Iris pigment epithelial cell (primary cell): Measurements from ENCODE around the gene TOGARAM1.

Source experiments
- DNase-seq: peaks from one replicate; pipeline ENCODE4 v3.0.0-alpha.2; 2011; ENCODE audit warnings: low read depth

Gene TOGARAM1, protein sequence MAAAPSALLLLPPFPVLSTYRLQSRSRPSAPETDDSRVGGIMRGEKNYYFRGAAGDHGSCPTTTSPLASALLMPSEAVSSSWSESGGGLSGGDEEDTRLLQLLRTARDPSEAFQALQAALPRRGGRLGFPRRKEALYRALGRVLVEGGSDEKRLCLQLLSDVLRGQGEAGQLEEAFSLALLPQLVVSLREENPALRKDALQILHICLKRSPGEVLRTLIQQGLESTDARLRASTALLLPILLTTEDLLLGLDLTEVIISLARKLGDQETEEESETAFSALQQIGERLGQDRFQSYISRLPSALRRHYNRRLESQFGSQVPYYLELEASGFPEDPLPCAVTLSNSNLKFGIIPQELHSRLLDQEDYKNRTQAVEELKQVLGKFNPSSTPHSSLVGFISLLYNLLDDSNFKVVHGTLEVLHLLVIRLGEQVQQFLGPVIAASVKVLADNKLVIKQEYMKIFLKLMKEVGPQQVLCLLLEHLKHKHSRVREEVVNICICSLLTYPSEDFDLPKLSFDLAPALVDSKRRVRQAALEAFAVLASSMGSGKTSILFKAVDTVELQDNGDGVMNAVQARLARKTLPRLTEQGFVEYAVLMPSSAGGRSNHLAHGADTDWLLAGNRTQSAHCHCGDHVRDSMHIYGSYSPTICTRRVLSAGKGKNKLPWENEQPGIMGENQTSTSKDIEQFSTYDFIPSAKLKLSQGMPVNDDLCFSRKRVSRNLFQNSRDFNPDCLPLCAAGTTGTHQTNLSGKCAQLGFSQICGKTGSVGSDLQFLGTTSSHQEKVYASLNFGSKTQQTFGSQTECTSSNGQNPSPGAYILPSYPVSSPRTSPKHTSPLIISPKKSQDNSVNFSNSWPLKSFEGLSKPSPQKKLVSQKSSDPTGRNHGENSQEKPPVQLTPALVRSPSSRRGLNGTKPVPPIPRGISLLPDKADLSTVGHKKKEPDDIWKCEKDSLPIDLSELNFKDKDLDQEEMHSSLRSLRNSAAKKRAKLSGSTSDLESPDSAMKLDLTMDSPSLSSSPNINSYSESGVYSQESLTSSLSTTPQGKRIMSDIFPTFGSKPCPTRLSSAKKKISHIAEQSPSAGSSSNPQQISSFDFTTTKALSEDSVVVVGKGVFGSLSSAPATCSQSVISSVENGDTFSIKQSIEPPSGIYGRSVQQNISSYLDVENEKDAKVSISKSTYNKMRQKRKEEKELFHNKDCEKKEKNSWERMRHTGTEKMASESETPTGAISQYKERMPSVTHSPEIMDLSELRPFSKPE (N-terminal part only)

DNA sequence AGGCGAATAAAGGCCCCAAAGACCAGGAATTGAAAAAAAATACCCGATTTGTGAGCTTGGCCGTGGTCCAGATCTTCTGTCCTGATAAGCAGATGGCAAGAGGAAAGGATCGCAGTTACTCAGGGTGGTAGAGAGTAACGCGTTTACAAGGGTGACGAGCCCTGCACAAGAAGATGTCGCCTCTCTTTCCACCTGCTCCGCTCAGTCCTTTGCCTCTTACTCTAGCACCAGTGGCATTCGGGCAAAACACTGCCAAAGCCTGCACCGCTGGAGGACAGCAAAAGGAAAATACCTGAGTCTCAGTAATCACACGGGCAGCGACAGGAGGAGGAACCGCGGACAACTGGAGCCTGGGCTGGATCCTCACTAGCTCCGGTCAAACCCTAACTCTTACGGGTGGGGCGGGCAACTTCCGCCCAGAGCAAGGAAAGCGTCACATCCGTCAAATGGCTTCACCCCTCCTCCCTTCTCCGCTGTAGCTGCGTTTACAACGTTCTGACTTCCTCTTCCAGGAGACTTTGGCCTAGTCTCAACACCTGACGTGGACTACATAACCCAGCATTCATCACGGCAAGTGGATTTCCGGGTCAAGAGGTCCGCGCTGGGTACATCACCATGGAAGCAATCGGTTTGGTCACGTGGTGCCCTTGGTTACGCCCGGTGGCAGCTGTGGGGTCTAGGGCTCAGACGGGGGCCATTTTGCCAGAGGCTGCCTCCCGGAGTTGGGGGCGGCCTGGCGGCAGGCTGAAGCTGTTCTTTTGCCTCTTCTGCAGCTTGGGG is at the start of gene TOGARAM1, which contains the start of gene KLHL28:
Gene TOGARAM1 (plus strand): TSS at position 637 of the 780 bp plus-strand sequence. CDS start 232 bp downstream, outside the sequence.
Gene KLHL28 (minus strand): TSS at position 394 of the 780 bp plus-strand sequence. CDS start 16,019 bp downstream, outside the sequence.
- peak; percentile 100 for DNase-seq

DNA sequence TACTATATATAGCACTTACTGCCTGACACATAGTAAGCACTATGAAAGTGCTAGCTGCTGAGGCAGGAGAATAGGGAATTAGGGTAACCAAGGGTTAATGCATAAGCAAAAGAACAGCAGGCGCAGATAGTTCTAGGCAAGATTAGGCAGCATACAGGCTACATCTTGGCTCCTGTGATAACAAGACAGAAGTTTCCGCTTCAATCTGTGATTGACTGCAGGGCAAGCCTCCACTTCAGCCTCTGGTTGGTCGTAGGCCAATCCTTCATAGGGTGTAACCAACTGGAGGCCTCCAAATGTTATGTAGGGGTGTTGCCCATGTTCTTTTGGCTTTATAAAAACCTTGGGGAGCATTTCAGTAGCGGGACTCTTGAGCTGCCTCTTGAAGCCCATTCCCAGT is 47.1 kb upstream of the TOGARAM1 start:
- peak; percentile 41 for DNase-seq

DNA sequence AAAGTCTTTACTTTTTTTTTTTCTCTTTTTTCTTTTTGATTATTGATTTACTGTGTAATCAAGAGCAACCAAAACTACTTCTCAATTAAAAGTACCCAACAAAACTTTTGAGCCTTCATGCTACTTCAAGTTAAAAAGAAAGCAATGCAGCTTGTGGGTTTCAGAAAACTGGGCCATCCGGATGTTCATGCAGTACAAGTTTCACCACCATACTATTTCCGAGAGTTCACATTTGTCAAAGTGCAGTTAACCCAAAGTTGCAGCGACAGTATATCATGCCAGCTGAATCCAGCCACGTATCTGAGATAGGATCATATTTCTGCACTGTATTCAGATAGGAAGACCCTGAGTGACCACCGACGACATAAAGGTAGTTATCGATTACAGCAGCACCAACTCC is 33.2 kb upstream of the TOGARAM1 start:
- DNase-seq, result no peak

DNA sequence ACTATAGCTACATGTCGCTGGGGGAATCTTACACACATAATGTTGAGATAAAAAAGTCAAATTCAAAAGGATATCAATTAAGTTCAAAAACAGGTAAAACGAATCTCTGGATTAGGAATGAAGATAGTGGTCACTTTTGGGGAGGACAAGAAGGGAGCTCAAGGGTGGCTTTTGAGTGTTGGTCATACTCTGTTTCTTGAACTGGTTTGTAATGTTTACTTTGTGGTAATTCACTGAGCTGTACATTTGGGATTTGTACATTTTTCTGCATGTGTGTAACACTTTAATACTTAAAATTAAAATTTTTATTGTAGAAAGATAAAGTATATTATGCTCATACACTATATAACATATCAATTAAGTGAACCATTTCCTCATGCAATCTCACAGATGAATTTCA is 26.8 kb upstream of the TOGARAM1 start:
- DNase-seq, result peak; percentile 6

DNA sequence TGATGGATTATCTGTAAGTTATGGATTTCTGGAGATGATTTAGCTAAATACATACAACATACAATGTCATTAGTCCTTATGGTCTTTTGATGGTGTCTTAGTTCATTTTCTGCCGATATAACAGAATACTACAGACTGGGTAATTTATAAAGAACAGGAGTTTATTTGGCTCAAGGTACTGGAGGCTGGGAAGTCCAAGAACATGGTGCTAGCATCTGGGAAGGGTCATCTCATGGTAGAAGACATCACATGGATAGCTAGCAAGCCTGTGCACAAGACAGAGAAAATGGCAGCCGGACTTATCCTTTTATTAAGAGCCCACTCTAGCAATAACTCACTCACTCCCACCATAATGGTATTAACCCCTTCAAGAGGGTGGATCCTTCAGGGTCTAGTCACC is 24.4 kb upstream of the TOGARAM1 start:
- no peak for DNase-seq

DNA sequence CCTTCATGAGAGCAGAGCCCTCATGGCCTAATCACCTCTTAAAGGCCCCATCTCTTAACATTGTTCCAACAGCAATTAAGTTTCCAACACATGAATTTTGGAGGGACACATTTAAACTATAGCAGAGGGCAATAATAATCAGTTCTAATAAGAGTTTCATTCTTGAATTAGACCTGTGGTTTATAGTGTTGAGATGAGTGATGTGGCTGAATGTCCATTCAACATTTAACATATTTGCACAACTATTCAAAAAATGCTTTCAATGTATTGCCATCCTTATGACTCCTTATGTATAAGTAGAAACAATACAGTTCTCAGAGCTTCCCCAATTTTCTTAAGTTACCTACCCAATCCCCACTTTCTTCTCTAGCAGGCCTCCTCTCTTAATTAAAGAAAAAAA is 21.8 kb upstream of the TOGARAM1 start:
- no peak for DNase-seq

DNA sequence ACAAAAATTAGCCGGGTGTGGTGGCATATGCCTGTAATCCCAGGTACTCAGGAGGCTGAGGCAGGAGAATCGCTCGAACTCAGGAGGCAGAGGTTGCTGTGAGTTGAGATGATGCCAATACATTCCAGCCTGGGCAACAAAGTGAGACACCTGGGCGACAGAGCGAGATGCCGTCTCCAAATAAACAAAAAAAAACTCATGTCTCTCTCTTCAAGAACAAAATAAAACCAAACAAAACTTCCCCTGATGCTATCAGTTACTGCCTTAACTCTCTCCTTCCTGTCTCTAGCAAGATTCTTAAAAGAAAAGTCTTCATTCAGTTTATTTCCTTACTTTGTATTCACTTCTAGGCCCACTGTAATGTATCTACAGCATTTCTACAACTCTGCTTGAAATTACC is 21.0 kb upstream of the TOGARAM1 start:
- DNase-seq, result no peak

DNA sequence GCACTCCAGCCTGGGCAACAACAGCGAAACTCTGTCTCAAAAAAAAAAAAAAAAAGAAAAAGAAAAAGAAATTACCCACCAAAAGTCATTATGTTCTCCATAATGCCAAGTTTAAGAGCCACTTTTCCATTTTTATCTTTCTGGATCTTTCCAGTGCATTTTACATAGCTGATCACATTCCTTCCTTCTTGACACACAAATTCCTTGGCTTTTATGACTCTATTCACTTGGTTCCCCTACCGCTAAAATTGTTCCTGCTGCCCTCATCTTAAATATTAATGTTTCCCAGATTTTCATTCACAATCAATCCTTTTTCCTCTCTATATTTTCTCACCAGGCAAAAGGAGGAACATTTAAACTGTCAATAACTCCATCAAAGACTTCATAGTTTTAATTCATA is 20.4 kb upstream of the TOGARAM1 start:
- DNase-seq, result no peak

DNA sequence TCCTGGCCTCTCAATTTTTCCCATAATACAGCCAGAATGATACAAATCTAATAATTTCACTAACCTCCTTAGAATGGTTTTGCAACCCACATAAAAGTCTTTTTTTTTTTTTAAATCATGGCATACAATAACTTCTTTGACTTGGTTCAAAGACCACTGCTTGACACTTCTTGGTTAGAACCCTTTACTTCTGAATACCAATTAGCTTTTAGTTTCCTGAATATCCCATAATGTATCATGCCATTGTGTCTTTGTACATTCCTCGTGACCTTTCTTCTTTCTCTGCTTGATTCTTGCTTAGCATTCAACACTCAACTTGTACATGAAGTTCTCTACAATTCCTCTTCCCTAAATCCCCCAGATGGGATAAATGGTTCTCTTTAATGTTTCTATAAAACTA is 19.6 kb upstream of the TOGARAM1 start:
- no peak for DNase-seq

DNA sequence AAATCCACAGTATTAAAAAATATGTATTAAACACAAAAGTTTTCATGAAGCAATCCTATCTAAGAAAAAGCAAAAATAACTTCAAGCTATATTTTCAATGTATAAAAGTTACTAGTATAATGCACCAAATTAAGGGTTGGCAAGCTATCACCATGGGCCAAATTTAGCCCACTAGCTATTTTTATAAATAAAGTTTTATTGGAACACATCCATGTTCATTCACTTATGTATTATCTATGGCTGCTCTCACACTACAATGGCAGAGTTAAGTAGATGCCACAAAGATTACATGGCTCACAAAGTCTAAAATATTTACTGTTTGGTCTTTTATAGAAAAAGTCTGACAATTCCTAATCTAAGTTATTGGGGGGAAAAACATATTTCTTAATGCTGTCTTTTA is 17.9 kb upstream of the TOGARAM1 start:
- DNase-seq, result no peak

DNA sequence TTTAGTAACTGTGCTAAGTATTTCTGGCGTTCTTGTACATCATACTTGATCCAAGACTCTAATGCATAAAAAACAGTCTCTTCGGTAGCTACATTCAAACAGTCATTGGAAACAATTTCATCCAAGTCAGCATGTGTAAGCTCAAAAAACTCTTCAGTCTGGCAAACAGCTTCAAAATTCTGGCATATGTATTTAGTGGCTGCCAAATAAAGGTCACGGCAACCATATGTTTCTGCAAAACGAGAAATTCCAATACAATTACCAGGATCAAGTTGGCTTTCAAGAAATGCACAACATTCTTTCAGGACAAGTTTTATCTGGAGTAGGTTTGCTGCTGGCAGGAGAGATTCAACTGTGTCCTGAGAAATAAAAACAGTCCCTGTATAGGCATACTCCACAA is 16.7 kb upstream of the TOGARAM1 start:
- DNase-seq, result peak; percentile 88

DNA sequence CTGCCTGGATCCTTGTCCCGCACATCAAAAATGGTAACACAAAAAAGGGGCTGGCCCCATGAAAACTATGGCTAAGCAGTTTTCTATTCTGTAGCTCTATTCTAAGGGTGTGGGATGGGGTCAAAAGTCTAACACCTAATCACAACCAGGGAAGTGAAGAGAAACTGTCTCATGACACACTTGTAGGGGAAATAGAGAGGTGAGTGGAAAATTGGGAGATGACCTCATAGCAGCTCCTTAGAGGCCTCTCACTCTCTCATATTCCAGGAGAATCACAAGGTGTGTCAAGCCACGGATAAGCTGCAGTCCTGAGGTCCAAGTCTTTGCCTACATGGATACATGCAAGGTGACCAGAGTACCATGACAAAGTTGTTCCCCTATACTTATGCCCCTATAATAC is 10.9 kb upstream of the TOGARAM1 start:
- no peak for DNase-seq

DNA sequence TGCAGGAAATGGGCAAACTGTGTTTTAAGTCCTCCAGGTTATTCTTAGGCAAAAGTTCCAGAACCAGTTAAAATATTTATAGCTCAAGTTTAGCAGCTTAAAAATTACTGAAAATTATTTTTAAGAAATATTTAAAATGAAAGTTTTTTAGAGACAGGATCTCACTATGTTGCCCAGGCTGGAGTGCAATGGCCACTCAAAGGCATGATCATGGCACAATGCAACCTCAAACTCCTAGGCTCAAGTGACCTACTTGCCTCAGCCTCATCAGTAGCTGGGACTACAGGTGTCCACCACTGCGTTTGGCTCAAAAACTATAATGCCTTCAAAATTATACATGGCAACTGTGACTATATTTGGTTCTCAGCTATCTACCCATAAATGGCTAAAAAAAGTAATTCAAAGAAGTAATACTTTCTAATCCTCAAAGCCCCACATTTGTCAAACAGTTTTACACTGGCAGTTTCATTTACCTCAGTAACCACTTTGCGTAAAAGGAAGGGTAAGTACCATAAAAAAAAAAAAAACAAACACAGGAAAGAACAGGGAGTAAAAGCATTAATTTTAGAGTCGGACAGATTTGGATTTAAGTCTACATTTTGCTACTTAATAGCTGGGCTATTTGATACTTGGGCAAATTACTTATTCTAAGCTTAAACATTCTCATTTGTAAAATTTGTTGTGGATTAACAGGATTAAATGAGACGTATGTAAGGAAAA is 9.4 kb upstream of the TOGARAM1 start:
- DNase-seq, result no peak

DNA sequence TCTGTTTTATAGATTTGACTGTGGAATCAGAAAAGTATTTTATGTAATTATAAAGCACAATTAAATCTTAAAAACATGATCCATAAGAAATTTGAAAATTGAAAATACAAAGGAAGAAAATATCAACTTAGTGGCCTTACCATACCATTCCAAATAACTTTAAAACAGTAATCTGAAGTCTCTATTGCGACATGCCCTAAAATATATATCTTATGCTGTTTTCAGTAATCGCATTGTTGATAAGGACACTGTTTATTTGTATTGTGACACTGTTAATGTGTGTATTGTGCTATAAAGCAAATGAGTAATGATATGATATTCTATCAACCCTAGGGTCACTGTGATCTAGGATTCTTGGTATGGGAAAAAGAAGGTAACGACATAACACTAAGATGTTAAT is 7.2 kb upstream of the TOGARAM1 start:
- no peak for DNase-seq

DNA sequence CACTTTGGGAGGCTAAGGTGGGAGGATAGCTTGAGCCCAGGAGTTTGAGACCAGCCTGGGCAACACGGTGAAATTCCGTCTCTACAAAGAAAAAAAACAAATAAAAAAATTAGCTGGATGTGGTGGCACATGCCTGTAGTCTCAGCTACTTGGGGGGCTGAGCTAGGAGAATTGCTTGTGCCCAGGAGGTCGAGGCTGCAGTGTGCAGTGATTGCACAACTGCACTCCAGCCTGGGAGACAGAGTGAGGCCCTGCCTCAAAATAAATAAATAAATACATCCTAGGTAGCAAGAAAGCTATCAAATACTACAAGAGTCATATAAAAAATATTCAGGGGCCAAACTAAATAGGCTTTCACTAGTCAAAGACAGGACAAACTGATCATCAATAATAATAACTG is 6.5 kb upstream of the TOGARAM1 start:
- DNase-seq, result peak; percentile 6

DNA sequence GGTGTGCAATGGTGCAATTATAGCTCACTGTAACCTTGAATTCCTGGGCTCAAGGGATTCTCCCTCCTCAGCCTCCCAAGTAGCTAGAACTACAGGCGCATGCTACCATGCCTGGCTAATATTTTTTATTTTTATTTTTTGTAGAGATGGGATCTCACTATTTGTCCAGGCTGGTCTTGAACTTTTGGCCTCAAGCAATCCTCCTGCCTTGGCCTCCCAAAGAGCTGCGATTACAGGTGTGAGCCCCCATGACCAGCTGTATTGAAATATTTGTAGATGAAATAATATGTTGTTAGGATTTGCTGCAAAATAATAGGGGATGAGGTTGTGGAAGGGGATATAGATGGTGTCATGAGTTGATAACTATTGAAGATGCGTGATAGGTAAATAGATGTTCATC is 5.1 kb upstream of the TOGARAM1 start:
- no peak for DNase-seq

DNA sequence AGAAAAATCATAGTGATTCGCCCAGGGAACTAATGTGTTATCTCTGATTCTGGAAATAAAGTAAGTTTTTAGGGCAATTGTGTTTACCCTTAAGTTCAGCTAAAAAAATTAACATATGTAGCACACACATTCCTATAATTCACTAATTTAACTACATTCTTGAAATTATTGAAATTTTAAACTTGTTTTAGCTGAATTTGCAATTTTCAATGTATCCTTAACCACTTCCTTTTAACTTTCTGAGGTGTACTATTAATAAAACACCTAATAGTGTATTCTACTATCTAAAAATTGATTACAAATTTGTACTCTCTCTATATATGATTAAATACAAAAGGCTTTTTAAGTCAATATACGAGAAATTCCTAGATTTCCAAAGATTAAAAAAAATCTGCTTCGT is 2.5 kb upstream of the TOGARAM1 start:
- no peak for DNase-seq

DNA sequence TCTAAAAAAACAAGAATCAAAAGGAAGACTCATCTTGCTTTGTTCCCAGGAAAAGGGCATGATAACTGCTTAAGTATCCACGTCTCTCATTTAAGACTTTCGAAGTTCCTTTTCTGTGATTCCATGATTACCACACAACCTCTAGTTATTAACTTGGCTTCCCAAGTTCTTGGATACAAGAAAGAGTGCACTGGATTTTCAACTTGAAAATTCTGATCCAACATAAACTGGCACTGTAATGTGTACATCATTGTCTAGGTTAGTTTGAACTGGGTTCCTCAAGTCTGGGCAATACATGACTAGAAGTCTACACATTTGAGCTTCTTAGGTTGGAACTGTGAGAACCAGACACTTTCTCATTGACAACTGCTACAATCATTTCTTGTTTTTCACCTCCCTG is 1.8 kb upstream of the TOGARAM1 start:
- DNase-seq, result peak; percentile 39

DNA sequence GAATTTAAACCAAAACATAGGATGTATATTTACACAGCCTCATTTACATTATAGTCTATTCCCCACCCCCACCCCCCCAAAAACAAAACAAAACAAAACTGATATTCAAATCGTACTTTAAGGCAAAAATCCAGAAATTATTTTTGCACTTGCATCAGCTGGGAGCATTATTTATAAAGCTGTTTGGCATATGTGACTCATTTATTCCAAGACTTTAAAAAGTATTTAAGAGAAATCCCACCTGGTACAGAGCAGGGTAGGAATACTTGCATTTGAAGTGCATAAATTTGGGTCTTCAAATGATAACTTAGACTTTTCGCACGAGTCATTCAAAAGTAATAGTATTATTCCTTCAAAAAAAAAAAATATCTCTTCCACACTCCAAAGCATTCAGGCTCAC is 1.3 kb upstream of the TOGARAM1 start:
- DNase-seq, result peak; percentile 20

DNA sequence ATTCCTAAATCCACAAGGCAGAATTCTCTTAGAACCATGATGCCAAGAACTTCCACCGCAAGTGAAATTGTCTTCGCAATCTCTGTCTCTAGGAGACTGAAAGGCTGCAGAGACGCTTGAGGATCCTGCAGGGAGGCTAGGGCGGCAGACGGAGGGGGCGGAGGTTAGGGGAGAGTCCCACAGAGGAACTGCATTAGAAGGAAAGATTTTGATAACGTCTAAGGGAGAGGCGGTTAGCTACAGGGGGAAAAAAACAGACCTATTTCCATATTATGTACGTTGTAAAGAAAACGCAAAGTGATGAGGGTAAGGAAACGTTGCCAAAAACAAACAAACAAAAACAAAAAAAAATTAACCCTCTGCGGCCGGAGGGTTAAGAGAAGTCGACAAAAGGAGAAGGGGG is 838 bp upstream of the TOGARAM1 start:
- DNase-seq, result peak; percentile 75
